Gastroesophageal sphincter (tissue), 3 donors: ENCODE measurements around the gene SLCO3A1.

Experiments used
- CTCF ChIP-seq, 4 experiments: fragments of 200-600 bp in 2 of 4; fragments of 450-650 bp in 2 of 4; sonication (generic) in 1 of 4; IDR thresholded peaks; one replicate each; pipeline ENCODE4 v1.5.1; 2017 to 2019; ENCODE audit warnings: antibody characterized with exemption in 4 of 4, mild to moderate bottlenecking in 2 of 4, moderate library complexity in 2 of 4
- EP300 ChIP-seq: sonication (generic); formaldehyde crosslinking; IDR thresholded peaks from one replicate; pipeline ENCODE4 v1.6.1; 2017; ENCODE audit warnings: antibody characterized with exemption, mild to moderate bottlenecking
- POLR2AphosphoS5 ChIP-seq: sonication (generic); formaldehyde crosslinking; IDR thresholded peaks from one replicate; pipeline ENCODE4 v1.6.1; 2017; ENCODE audit warnings: antibody characterized with exemption

DNA sequence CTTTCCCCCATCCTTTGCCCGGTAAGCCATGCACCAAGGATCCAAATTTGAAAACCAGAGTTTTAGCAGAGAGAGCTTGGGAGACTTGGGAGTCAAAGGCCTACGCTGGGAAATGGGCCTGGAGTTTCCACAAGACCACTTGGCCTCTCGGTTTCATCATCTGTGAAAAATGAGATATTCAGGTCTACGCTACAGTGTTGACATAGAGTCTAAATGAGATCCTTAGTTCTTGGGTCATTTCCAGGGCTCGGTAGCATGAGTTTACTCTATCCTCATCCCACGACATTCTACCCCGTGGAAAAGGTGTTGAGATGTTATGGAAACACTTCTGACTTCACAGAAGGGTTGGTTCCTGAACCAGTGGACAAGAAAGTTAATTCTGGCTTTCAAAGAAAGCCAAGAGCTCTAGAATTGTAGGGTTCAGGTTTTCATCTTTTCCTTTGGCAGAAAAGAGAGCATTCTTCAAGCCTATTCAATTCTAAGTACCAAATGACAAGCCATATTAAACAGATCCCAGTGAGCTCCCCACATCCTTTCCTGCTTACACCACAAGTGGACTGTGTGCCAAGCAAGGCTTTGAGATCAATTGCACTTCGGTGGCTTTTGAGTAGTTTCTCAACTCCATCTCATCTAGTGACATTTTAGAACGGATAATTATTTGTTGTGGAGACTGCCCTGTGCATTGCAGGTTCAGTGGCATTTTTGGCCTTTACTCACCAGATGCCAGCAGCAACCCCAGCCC, 219.7 kb downstream of the SLCO3A1 start:
- TF ChIP-seq EP300 (no peak), CTCF (IDR thresholded peaks at IDR 0.05) (no peak), POLR2AphosphoS5 (no peak)
